Ovary (tissue), 9 donors: ENCODE results near the gene BHMT2. TPM values are rescaled to one million over a fixed set of nuclear protein-coding genes. Genes with fewer than 3 reads are reported as not detected.

Source experiments
- DNase-seq, 5 donors: peaks; one replicate each; pipeline ENCODE4 v3.0.0-alpha.2; 2019 to 2020
- H3K27ac ChIP-seq, 2 donors: fragments of 200-600 bp; one replicate each; pipeline versions ENCODE4 v1.5.1 to v1.8.0; 2019 to 2022
- H3K27me3 ChIP-seq: fragments of 200-600 bp; one replicate; pipeline ENCODE4 v1.8.0; 2022
- H3K36me3 ChIP-seq: fragments of 200-600 bp; sonication (generic); one replicate; pipeline ENCODE4 v1.5.1; 2019
- H3K4me1 ChIP-seq: one replicate; pipeline ENCODE4 v1.8.1; 2013; ENCODE audit warnings: mild to moderate bottlenecking, moderate library complexity; ENCODE audit not compliant: insufficient read depth
- H3K4me3 ChIP-seq: fragments of 200-600 bp; sonication (generic); one replicate; pipeline ENCODE4 v1.5.1; 2017
- H3K9me3 ChIP-seq, 2 donors: fragments of 200-600 bp in 1 of 2; sonication (generic) in 1 of 2; one replicate each; pipeline versions ENCODE4 v1.5.1 to v1.8.1; 2013 to 2019; ENCODE audit warnings: mild to moderate bottlenecking in 1 of 2, moderate library complexity in 1 of 2
- EP300 ChIP-seq: sonication (generic); formaldehyde crosslinking; IDR thresholded peaks from one replicate; pipeline ENCODE4 v1.6.1; 2017; ENCODE audit warnings: antibody characterized with exemption
- POLR2A ChIP-seq: fragments of 450-650 bp; IDR thresholded peaks from one replicate; pipeline ENCODE4 v1.6.1; 2017; ENCODE audit warnings: antibody characterized with exemption, mild to moderate bottlenecking, moderate library complexity
- WGBS, 3 donors: extraction: QIAGEN DNeasy Blood & Tissue Kit in 1 of 3; methylation state at CpG; one replicate each; pipeline versions ENCODE4 v1.1.5 to v1.1.7; 2013 to 2017; 5-methylcytosine and 5-hydroxymethylcytosine counted together
- intact Hi-C, 4 donors: fragments of 100-400 bp; cut with DNase I; formaldehyde crosslinking; loops; one replicate each; pipeline versions ENCODE4 v1.11.0 to v1.15.1; 2022 to 2023
- polyA plus RNA-seq, 2 donors: library from polyadenylated mRNA; stranded (reverse); fragments of 200-250 nt in 1 of 2; fragments of 350-450 nt in 1 of 2; fragmentation: Illumina TruSeq in 1 of 2; extraction: RNeasy Lipid Tissue Mini Kit (QIAGEN cat#74804) in 1 of 2; gene quantifications; one replicate each; pipeline ENCODE4 v1.2.3, GENCODE V29; 2013 to 2014
- total RNA-seq, 7 donors: library from RNA; depleted of rRNA in 2 of 7; stranded (reverse); fragments of >200 nt in 2 of 7; fragmentation: NEBNext Ultra II Directional in 3 of 7; extraction: Animal tissue kit (Norgen Biotek cat#: 25700) in 3 of 7; gene quantifications; one replicate each; pipeline versions ENCODE4 v1.1.0 to v1.2.4, GENCODE V29; 2016 to 2023
- TF ChIP-seq, protein P1 (sequence below), 3 donors: fragments of 450-650 bp in 2 of 3; fragments of 200-600 bp in 1 of 3; IDR thresholded peaks; one replicate each; pipeline versions ENCODE4 v1.5.1 to v1.8.0; 2016 to 2022; ENCODE audit warnings: antibody characterized with exemption in 3 of 3, mild to moderate bottlenecking in 1 of 3
- donor health status: DM: no; HTN: no; CAD: no; lungs with moderate emphysema.
- donor health status: DM: no; HTN: no; CAD: no.
- donor health status: Bipolar disorder and iron deficiency.
- donor health status: DM: yes; HTN: yes; CAD: no.
- donor health status: DM: no; HTN: no; CAD: no.
- donor health status: DM: yes; HTN: yes; CAD: no.

BHMT2 gene
- total and polyA plus RNA-seq, 9 donors: 3.7 to 18.4 (median 7.9) TPM

DNA sequence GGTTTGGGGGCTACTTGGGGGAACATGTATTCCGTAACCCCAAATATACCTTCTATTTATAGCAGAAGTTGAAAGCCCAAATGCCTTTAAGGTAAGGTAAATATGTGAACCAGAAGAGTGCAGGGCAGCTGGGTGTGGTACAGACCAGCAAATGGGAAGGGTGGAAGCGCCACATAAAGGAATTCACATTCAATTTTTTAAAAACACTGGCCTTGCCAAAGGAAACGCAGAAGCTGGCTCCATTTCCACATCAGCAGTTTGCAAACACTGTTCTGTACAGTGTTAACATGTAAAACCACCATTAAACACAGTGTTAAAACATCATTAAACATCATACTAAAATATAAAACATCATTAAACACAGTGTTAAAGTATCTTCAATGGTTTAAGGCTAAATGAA is 38.5 kb downstream of the BHMT2 start:
- H3K27me3 ChIP-seq: no peaks in the 10 kb centered on the region
- no peaks in the 10 kb centered on the region for H3K4me1 ChIP-seq
- WGBS, 3 donors: 46 to 55% (median 52%) methylated on average over 3 of the region's 3 CpGs
- TF ChIP-seq, protein P1, sequence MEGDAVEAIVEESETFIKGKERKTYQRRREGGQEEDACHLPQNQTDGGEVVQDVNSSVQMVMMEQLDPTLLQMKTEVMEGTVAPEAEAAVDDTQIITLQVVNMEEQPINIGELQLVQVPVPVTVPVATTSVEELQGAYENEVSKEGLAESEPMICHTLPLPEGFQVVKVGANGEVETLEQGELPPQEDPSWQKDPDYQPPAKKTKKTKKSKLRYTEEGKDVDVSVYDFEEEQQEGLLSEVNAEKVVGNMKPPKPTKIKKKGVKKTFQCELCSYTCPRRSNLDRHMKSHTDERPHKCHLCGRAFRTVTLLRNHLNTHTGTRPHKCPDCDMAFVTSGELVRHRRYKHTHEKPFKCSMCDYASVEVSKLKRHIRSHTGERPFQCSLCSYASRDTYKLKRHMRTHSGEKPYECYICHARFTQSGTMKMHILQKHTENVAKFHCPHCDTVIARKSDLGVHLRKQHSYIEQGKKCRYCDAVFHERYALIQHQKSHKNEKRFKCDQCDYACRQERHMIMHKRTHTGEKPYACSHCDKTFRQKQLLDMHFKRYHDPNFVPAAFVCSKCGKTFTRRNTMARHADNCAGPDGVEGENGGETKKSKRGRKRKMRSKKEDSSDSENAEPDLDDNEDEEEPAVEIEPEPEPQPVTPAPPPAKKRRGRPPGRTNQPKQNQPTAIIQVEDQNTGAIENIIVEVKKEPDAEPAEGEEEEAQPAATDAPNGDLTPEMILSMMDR (IDR thresholded peaks at IDR 0.05): no peak
- TF ChIP-seq POLR2A (no peak), EP300 (no peak)
- no peaks in the 10 kb centered on the region for H3K9me3 ChIP-seq
- no peak overlapping the region for H3K4me3 ChIP-seq
- no peak for DNase-seq
- no peaks in the 10 kb centered on the region for H3K36me3 ChIP-seq
- no peak overlapping the region for H3K27ac ChIP-seq
- intact Hi-C loops: no loop called here

DNA sequence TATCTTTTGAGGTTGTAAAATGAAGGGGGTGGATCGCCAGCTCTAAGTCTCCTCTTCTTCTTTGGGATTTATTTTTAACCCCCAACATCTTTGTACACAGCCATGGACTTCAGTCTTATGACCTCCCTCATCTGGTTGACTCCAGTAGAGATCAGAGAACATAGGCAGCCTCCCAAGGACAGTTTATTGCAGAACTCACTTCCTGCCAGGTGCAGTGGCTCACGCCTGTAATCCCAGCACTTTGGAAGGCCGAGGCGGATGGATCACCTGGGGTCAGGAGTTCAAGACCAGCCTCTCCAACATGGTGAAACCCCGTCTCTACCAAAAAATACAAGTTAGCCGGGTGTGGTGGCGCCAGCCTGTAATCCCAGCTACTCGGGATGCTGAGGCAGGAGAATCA is 39.2 kb downstream of the BHMT2 start:
- Histone ChIP-seq H3K4me1 (no peaks in the 10 kb centered on the region), H3K9me3 (no peaks in the 10 kb centered on the region), H3K27ac (no peak overlapping the region), H3K27me3 (no peaks in the 10 kb centered on the region), H3K36me3 (no peaks in the 10 kb centered on the region), H3K4me3 (no peak overlapping the region)
- WGBS, 3 donors: 77 to 89% (median 82%) methylated on average over 8 of the region's 8 CpGs
- TF ChIP-seq, protein P1 (IDR thresholded peaks at IDR 0.05): no peak
- no peak for TF ChIP-seq POLR2A
- no peak for TF ChIP-seq EP300
- no peak for DNase-seq
- intact Hi-C loops: no loop called here

DNA sequence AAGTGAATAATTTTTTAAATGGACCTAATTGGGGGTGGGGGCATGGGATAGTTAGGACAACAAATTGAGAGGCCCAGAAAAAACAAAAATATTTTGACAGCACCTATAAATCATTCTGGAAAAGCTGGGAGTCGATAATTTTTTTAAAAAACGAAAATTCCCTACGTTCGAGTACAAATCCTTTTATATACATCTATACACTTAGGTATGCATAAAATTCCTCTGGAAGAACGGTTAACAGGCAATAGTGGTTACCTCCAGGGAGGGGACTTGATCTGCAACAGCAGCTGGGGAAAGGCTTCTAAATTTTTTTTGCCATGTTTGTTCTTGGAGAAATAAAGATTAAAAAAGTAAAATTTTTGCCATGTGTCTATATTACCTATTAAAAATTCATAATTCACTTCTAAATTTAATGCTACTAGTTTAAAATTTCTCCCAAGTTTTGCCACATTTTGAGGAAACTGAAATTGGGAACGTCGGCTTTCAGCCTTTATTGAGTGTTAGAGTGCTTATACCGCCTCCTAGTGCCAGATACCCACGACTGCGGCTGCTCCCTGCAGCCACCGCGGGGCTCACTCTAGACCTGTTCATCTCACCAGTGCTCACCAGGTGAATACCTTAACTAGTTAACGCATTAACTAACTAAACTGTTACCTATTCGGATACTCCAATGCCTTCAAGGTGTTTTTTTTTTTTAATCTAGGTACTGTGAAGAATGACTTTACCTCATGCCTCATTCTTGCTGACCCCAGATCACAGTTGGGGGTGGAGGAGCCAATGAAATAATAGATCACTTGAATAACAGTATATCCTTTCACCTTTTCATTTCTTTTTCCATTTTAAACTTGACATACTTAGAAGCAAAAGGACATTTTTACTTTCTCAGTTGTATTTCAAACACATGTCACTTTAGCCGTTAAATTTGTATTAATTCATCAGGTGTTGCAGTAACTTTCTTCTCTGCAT is 40.2 kb downstream of the BHMT2 start:
- TF ChIP-seq, protein P1 (IDR thresholded peaks at IDR 0.05): no peak
- TF ChIP-seq EP300: no peak
- TF ChIP-seq POLR2A: no peak
- no peaks in the 10 kb centered on the region for H3K36me3 ChIP-seq
- H3K4me3 ChIP-seq: no peak overlapping the region
- no peak for DNase-seq
- 62 to 71% (median 70%) methylated on average over 15 of the region's 15 CpGs for WGBS, 3 donors
- no peaks in the 10 kb centered on the region for H3K9me3 ChIP-seq
- H3K4me1 ChIP-seq: no peaks in the 10 kb centered on the region
- no peaks in the 10 kb centered on the region for H3K27me3 ChIP-seq
- no peak overlapping the region for H3K27ac ChIP-seq
- intact Hi-C loops: no loop called here

DNA sequence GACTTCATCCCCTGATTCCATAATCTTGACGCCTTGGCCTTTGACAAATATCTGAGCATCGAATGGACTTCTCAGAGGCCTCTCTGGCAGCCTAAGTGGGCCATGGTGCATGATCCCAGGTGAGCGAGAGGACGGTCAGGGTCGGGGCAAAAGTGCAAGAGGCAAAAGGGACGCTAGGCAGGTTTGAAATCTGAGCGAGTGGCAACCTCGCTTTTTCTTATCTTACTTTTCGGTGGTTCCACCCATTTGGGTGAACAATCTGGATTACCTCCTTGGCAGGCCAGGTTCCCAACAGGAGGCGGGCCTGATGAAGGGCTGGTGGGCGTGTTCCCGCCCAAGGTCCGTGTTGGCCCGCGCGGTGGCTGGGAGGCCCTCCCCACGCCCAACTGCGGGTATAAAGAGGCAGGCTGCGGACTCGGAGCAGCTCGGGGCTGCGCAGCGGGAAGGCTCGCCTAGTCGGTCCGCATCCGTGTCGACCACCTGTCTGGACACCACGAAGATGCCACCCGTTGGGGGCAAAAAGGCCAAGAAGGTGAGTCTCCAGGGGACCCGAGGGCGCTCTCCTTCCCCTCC is 41.9 kb downstream of the BHMT2 start, which contains the start of gene BHMT:
BHMT (plus strand) TSS at position 423 of the 573 bp plus-strand sequence; CDS start at position 500, 77 bp downstream.
- H3K4me3 ChIP-seq: no peak within 1 kb of the TSS
- no peaks in the 10 kb centered on the region for H3K36me3 ChIP-seq
- TF ChIP-seq EP300: no peak
- no peak for TF ChIP-seq POLR2A
- TF ChIP-seq, protein P1 (IDR thresholded peaks at IDR 0.05): no peak
- no peaks in the 10 kb centered on the region for H3K4me1 ChIP-seq
- no peaks in the 10 kb centered on the region for H3K27me3 ChIP-seq
- H3K27ac ChIP-seq: no peak within 1 kb of the TSS
- 34 to 40% (median 35%) methylated on average over 22 to 32 of the region's 32 CpGs for WGBS, 3 donors
- no peaks in the 10 kb centered on the region for H3K9me3 ChIP-seq
- DNase-seq: no peak
- intact Hi-C loops: no loop called here
